GM12878 (cell line): ENCODE results near the gene P2RY11. TPM values are rescaled to one million over a fixed set of nuclear protein-coding genes. Genes with fewer than 3 reads are reported as not detected.
A peak's percentile ranks its signal among the peaks of the same experiment; 100 is the strongest.

Experiments used
- ATAC-seq: fragments of 200-7000 bp; cut with Tn5 transposase; 3 replicates; pipeline ENCODE4 v1.9.1; 2020; ENCODE audit warnings: mild to moderate bottlenecking, moderate library complexity
- BruUV-seq: library from RNA; stranded (reverse); fragments of 400-500 nt; replicated peaks from 2 replicates; lab custom pipeline; 2021; lab: Mats Ljungman, UMichigan
- CTCF ChIA-PET: fragments of 300-600 bp; sonication (Branson Sonifier 250); formaldehyde crosslinking; extraction: SDS; loops from one replicate; lab custom pipeline; 2021; ENCODE audit warnings: inconsistent platforms; lab: Yijun Ruan, JAX
- POLR2A ChIA-PET: fragments of 350-600 bp; formaldehyde crosslinking; extraction: SDS; loops from one replicate; lab custom pipeline; 2021; ENCODE audit warnings: inconsistent platforms; lab: Charles Lee
- RAD21 ChIA-PET: fragments of 300-600 bp; sonication (Branson Sonifier 250); formaldehyde crosslinking; loops from one replicate; lab custom pipeline; 2023; ENCODE audit warnings: antibody characterized with exemption; ENCODE audit not compliant: unreplicated experiment; lab: Charles Lee
- SMC1A ChIA-PET: fragments of 300-600 bp; sonication (Branson Sonifier 250); formaldehyde crosslinking; loops from one replicate; lab custom pipeline; 2023; ENCODE audit not compliant: unreplicated experiment, uncharacterized antibody; lab: Charles Lee
- DNase-seq: peaks from one replicate; pipeline ENCODE4 v3.0.0-alpha.2; 2011; ENCODE audit warnings: low read depth, low spot score
- FAIRE-seq: peaks from 3 replicates; lab custom pipeline; 2011; peaks lifted over from hg19 to GRCh38; lab: Jason Lieb, UNC
- H2AFZ ChIP-seq: 2 replicates; pipeline ENCODE4 v1.6.0; 2011; ENCODE audit warnings: low read depth, low read length, control low read depth; ENCODE audit not compliant: control insufficient read depth
- H3K27ac ChIP-seq: 2 replicates; pipeline ENCODE4 v1.5.1; 2011; ENCODE audit warnings: control low read depth; ENCODE audit not compliant: control insufficient read depth, insufficient read depth
- H3K27me3 ChIP-seq, 2 experiments: replicated peaks in 1 of 2; 2 replicates each; pipeline versions ENCODE4 v1.6.0 to v1.6.1; 2011; ENCODE audit warnings: low read length in 1 of 2; ENCODE audit not compliant: control insufficient read depth in 2 of 2, insufficient read depth in 2 of 2
- H3K36me3 ChIP-seq, 2 experiments: 2 replicates each; pipeline ENCODE4 v1.5.1; 2011; ENCODE audit warnings: low read length in 1 of 2; ENCODE audit not compliant: control insufficient read depth in 2 of 2, insufficient read depth in 2 of 2
- H3K4me1 ChIP-seq: 2 replicates; pipeline ENCODE4 v1.6.1; 2011; ENCODE audit warnings: mild to moderate bottlenecking, low read length, moderate library complexity, mixed read lengths; ENCODE audit not compliant: control insufficient read depth, insufficient read depth
- H3K4me2 ChIP-seq: 2 replicates; pipeline ENCODE4 v1.6.0; 2011; ENCODE audit warnings: control low read depth; ENCODE audit not compliant: control insufficient read depth, insufficient read depth
- H3K4me3 ChIP-seq: fragments of 200-600 bp; sonication (generic); 2 replicates; pipeline ENCODE4 v1.5.1; 2016
- H3K79me2 ChIP-seq: 2 replicates; pipeline ENCODE4 v1.6.0; 2011; ENCODE audit warnings: low read length; ENCODE audit not compliant: control insufficient read depth, insufficient read depth
- H3K9ac ChIP-seq: 2 replicates; pipeline ENCODE4 v1.8.0; 2011; ENCODE audit warnings: low read length, control low read depth, mixed read lengths; ENCODE audit not compliant: control insufficient read depth, insufficient read depth
- H3K9me3 ChIP-seq: replicated peaks from 3 replicates; pipeline ENCODE4 v1.5.1; 2011; ENCODE audit warnings: mild to moderate bottlenecking, low read length; ENCODE audit not compliant: control insufficient read depth, insufficient read depth
- H4K20me1 ChIP-seq: 2 replicates; pipeline ENCODE4 v1.6.0; 2011; ENCODE audit not compliant: control insufficient read depth, insufficient read depth
- GATAD2B ChIP-seq: fragments of 450-650 bp; conservative IDR thresholded peaks from 2 replicates; pipeline ENCODE4 v1.6.1; 2017; ENCODE audit warnings: low read depth, mild to moderate bottlenecking, moderate library complexity
- IKZF1 ChIP-seq: fragments of 450-650 bp; conservative IDR thresholded peaks from 2 replicates; pipeline ENCODE4 v1.6.1; 2017; ENCODE audit warnings: antibody characterized with exemption, mild to moderate bottlenecking
- NR2C1 ChIP-seq: fragments of 450-650 bp; IDR thresholded peaks from 2 replicates; pipeline ENCODE4 v1.6.1; 2017; ENCODE audit warnings: antibody characterized with exemption, mild to moderate bottlenecking, moderate library complexity
- NR2C2 ChIP-seq: IDR thresholded peaks from 2 replicates; pipeline ENCODE4 v1.6.1; 2011; ENCODE audit warnings: borderline replicate concordance, low read depth; ENCODE audit not compliant: control insufficient read depth, insufficient read length
- NR2F1 ChIP-seq: fragments of 450-650 bp; conservative IDR thresholded peaks from 2 replicates; pipeline ENCODE4 v1.6.1; 2017; ENCODE audit warnings: mild to moderate bottlenecking
- PAX5 ChIP-seq: IDR thresholded peaks from 2 replicates; pipeline ENCODE4 v1.6.1; 2011; ENCODE audit warnings: low read depth, low read length, borderline replicate concordance
- POLR2A ChIP-seq: IDR thresholded peaks from 2 replicates; pipeline ENCODE4 v1.6.1; 2011; ENCODE audit warnings: low read depth, mild to moderate bottlenecking, low read length
- POLR2AphosphoS2 ChIP-seq: IDR thresholded peaks from 2 replicates; pipeline ENCODE4 v1.6.1; 2011; ENCODE audit warnings: low read depth, mild to moderate bottlenecking, low read length, improper control_type of control experiment, moderate library complexity
- SMAD5 ChIP-seq: IDR thresholded peaks from 2 replicates; pipeline ENCODE4 v1.6.1; 2016; ENCODE audit warnings: antibody characterized with exemption, low read depth
- SP1 ChIP-seq: IDR thresholded peaks from one replicate; pipeline ENCODE4 v1.6.1; 2011; ENCODE audit warnings: low read depth, low read length
- SREBF1 ChIP-seq: IDR thresholded peaks from 2 replicates; pipeline ENCODE4 v1.6.1; 2012; ENCODE audit warnings: mild to moderate bottlenecking, low read length
- YY1 ChIP-seq: IDR thresholded peaks from 2 replicates; pipeline ENCODE4 v1.6.1; 2011; ENCODE audit warnings: low read depth, mild to moderate bottlenecking, low read length
- WGBS: methylation state at CpG from one replicate; pipeline ENCODE4 v1.1.6; 2016; ENCODE audit warnings: low lambda C conversion rate; ENCODE audit not compliant: insufficient replicate concordance, insufficient coverage; ENCODE audit errors: missing lambda C conversion rate; 5-methylcytosine and 5-hydroxymethylcytosine counted together
- in situ Hi-C: fragments of 300-500 bp; cut with MboI; formaldehyde crosslinking; loops from 9 replicates; pipeline ENCODE4 v1.14.3; 2018; ENCODE audit warnings: mixed read lengths
- intact Hi-C: fragments of 100-400 bp; cut with micrococcal nuclease; formaldehyde crosslinking; loops from one replicate; pipeline ENCODE4 v1.14.2; 2022; ENCODE audit not compliant: unreplicated experiment
- polyA plus RNA-seq, 11 experiments: library from polyadenylated mRNA; depleted of rRNA in 4 of 11; unstranded in 6 of 11; stranded (reverse) in 5 of 11; fragments of >200 nt; fragmentation: Nextera tagmentation in 4 of 11; fragmentation: Illumina TruSeq in 1 of 11; extraction: Ambion mirVana in 4 of 11; extraction: Trizol in 1 of 11; gene quantifications; 1 replicate in 1 of 11; 2 replicates in 10 of 11; pipeline versions ENCODE4 v1.2.1 to v1.2.3, GENCODE V29; 2011 to 2016; ENCODE audit warnings: inconsistent platforms in 2 of 11, missing spikeins in 2 of 11, low read depth in 1 of 11
- total RNA-seq, 4 experiments: library from RNA; depleted of rRNA in 3 of 4; stranded (reverse); fragments of >200 nt in 3 of 4; fragmentation: Illumina TruSeq in 1 of 4; extraction: Trizol in 1 of 4; gene quantifications; 2 replicates each; pipeline versions ENCODE4 v1.2.1 to v1.2.3, GENCODE V29; 2013 to 2021
- TF ChIP-seq, protein P1 (sequence below): fragments of 450-650 bp; IDR thresholded peaks from 2 replicates; pipeline ENCODE4 v1.6.1; 2017; ENCODE audit warnings: antibody characterized with exemption, mild to moderate bottlenecking, moderate library complexity
- TF ChIP-seq, protein P2 (sequence below): fragments of 450-650 bp; IDR thresholded peaks from 2 replicates; pipeline ENCODE4 v1.6.1; 2017; ENCODE audit warnings: mild to moderate bottlenecking, moderate library complexity

The P2RY11 gene
- total and polyA plus RNA-seq, 10 of the 15 experiments (the other 5 are each of a cell fraction or from before 2014, with no cell fraction given), result 0.14 to 46.5 (median 7.6) TPM

DNA sequence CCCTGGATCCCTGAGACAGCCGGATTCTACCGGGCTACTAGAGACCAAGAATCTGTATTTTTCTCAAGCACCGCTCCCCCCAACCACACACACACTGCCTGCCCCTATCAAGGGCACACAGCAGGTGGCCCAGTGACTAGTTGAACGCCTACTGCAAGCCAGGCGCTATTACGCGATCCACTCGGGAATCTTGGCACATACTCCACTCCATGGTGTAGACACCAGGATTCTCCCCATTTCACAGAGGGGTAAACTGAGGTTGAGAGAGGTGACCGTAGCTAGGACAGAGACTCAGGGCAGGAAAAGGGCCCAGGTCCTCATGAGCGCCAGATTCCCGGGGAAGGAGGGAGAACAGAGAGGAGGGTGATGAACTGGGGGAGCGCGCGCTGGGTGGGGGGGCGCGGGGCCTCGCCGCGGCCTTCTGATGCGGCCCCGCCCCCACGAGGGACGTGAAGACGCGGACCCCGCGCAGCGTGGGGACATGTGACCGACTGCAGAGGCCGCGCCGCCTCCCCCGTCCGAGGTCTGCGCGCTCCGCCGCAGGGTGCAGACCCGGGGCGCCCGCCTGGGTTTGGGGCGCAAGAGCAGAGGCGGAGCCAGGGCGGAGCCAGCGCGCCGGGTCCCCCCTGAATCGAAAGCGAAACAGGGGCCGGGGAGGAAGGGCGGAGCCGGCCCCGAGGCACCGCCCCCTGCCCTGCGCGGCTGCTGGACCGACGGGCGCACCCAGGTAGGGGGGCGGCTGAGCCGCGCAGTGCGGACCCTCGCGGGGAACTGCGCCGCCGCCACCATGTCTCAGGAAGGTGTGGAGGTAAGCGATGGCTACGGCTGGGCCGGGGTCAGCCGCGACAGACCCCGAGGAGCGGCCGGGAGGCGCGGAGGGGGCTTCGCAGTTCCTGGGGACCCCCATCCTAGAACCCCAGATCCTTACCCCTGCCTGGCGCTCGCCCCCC lies 25.6 kb upstream of the P2RY11 start, which contains the start of gene SHFL (continued):
- TF ChIP-seq, protein P1, sequence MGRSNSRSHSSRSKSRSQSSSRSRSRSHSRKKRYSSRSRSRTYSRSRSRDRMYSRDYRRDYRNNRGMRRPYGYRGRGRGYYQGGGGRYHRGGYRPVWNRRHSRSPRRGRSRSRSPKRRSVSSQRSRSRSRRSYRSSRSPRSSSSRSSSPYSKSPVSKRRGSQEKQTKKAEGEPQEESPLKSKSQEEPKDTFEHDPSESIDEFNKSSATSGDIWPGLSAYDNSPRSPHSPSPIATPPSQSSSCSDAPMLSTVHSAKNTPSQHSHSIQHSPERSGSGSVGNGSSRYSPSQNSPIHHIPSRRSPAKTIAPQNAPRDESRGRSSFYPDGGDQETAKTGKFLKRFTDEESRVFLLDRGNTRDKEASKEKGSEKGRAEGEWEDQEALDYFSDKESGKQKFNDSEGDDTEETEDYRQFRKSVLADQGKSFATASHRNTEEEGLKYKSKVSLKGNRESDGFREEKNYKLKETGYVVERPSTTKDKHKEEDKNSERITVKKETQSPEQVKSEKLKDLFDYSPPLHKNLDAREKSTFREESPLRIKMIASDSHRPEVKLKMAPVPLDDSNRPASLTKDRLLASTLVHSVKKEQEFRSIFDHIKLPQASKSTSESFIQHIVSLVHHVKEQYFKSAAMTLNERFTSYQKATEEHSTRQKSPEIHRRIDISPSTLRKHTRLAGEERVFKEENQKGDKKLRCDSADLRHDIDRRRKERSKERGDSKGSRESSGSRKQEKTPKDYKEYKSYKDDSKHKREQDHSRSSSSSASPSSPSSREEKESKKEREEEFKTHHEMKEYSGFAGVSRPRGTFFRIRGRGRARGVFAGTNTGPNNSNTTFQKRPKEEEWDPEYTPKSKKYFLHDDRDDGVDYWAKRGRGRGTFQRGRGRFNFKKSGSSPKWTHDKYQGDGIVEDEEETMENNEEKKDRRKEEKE, result no peak
- TF ChIP-seq POLR2AphosphoS2 (peak; percentile 62), PAX5 (no peak)

DNA sequence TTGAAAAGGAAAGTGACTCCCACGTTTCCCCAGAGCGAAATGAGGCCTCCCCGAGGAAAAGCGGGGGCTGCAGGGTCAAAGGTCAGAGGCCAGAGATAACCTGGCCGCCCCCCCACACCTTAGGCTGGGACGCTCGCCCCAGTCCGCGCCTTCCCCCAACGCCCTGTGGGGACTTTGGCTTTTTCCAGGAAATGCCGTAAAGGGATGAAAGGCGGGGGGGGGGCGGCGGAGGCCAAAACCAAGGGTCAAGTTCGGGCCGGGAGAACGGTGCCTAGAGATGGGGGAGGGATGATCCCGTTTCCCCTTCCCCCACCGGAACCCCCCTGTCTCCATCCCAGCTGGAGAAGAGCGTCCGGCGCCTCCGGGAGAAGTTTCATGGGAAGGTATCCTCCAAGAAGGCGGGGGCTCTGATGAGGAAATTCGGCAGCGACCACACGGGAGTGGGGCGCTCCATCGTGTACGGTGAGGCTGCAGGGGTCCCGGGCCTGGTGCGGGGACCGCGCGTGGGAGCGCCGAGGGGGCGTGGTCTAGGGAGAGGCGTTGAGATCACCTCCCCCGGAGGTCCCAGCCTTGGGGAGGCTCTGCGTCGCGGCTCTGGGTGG lies 24.8 kb upstream of the P2RY11 start:
- DNase-seq (no peak), FAIRE-seq (no peak), ATAC-seq (peak; percentile 59)
- Histone ChIP-seq H3K9me3 (no peaks in the 10 kb centered on the region; the same call in 2 of the 3 replicates), H3K9ac (peak overlapping the region; percentile 98), H3K27ac (peak overlapping the region; percentile 95), H3K4me1 (peaks cover 3% of the 10 kb centered on the region; the same call in 1 of the 2 replicates), H3K79me2 (peaks cover 18% of the 10 kb centered on the region), H4K20me1 (no peaks in the 10 kb centered on the region), H3K4me3 (peak overlapping the region; percentile 86), H3K27me3 (no peaks in the 10 kb centered on the region), H3K36me3 (peaks cover 10% of the 10 kb centered on the region in 2 experiments; a peak in 3 of 4 replicates), H2AFZ (peak overlapping the region; percentile 51; the same call in 1 of the 2 replicates), H3K4me2 (peak overlapping the region; percentile 86)
- CTCF ChIA-PET, result interaction anchor here (0.6 kb wide), 1 partner anchor 160 kb away, joined by 3 read pairs; no protein-coding TSS in a partner anchor
- SMC1A ChIA-PET, result no interaction called here
- in situ Hi-C loops, result no loop called here
- 1% methylated on average over 37 of the region's 43 CpGs for WGBS
- RAD21 ChIA-PET, result no interaction called here
- BruUV-seq, result no TSS peak
- POLR2A ChIA-PET, result interaction anchor here (1.5 kb wide), 1 partner anchor 9 kb away, joined by 5 read pairs; no protein-coding TSS in a partner anchor
- intact Hi-C loops, result no loop called here
- peak; percentile 8; the same call in 1 of the 2 replicates for TF ChIP-seq YY1
- peak; percentile 99 for TF ChIP-seq NR2F1
- no peak for TF ChIP-seq SREBF1
- TF ChIP-seq SMAD5, result no peak
- TF ChIP-seq SP1, result no peak
- TF ChIP-seq POLR2A, result peak; percentile 33; the same call in 1 of the 2 replicates
- peak; percentile 74 for TF ChIP-seq NR2C2
- TF ChIP-seq NR2C1, result peak; percentile 95
- TF ChIP-seq, protein P2, sequence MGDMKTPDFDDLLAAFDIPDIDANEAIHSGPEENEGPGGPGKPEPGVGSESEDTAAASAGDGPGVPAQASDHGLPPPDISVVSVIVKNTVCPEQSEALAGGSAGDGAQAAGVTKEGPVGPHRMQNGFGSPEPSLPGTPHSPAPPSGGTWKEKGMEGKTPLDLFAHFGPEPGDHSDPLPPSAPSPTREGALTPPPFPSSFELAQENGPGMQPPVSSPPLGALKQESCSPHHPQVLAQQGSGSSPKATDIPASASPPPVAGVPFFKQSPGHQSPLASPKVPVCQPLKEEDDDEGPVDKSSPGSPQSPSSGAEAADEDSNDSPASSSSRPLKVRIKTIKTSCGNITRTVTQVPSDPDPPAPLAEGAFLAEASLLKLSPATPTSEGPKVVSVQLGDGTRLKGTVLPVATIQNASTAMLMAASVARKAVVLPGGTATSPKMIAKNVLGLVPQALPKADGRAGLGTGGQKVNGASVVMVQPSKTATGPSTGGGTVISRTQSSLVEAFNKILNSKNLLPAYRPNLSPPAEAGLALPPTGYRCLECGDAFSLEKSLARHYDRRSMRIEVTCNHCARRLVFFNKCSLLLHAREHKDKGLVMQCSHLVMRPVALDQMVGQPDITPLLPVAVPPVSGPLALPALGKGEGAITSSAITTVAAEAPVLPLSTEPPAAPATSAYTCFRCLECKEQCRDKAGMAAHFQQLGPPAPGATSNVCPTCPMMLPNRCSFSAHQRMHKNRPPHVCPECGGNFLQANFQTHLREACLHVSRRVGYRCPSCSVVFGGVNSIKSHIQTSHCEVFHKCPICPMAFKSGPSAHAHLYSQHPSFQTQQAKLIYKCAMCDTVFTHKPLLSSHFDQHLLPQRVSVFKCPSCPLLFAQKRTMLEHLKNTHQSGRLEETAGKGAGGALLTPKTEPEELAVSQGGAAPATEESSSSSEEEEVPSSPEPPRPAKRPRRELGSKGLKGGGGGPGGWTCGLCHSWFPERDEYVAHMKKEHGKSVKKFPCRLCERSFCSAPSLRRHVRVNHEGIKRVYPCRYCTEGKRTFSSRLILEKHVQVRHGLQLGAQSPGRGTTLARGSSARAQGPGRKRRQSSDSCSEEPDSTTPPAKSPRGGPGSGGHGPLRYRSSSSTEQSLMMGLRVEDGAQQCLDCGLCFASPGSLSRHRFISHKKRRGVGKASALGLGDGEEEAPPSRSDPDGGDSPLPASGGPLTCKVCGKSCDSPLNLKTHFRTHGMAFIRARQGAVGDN, result 0 out of 2 replicates have a peak, but pooled peaks have one; percentile 21
- TF ChIP-seq GATAD2B, result 0 out of 2 replicates have a peak, but pooled peaks have one; percentile 10
- TF ChIP-seq IKZF1, result peak; percentile 53
